ENCODE results near the gene TBC1D24. TPM values are rescaled to one million over a fixed set of nuclear protein-coding genes. Genes with fewer than 3 reads are reported as not detected.
A peak's percentile ranks its signal among the peaks of the same experiment; 100 is the strongest.
"Not testable (repeated sequence)": the region's sequence is repeated elsewhere in the genome, so short reads cannot be mapped to it uniquely, and the experiment has no call there.

Gene TBC1D24
- total RNA-seq, 3 donors from 2014 or later, result 25.0 to 27.2 (median 26.3) TPM

DNA sequence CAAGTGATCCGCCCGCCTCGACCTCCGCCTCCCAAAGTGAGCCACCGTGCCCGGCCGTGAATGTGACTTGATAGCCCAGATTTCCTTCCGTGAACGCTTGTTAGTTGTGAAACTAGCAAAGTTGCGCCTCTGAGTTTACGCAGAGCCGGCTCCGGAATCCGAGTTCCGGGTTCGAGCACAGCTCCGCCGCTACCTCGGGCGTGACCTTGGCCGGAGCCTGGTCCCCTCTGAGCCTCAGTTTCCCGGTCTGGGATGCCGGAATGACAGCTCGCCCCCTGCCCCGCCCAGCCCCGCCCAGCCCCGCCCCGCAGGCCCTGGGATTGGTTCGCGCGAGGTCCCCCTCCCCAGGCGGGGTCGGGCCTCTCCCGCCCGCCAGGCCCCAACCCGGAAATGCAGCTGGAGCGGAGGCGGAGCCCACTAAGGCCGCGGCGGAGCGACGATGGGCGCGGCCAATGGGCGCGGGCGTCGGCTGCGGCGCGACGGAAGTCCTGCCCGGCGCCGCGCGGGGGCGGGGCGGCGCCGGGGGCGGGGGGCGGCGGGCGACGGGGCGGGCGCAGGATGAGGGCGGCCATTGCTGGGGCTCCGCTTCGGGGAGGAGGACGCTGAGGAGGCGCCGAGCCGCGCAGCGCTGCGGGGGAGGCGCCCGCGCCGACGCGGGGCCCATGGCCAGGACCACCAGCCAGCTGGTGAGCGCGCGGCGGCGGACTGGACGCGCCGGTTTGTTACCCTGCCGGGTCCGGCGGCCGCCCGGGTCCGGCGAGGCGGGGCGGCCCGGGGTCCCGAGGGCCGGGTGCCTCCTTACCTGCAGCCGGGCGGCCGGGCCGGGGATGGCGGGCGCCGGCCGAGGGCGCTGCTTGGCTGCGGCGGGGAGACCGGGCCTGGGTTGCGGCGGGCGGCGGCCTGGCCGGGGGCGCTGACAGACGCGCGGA, 62.8 kb downstream of the TBC1D24 start, which contains the start of gene PDPK1:
Gene PDPK1, plus strand, starts transcription at position 571 of the 929 bp plus-strand sequence. Its CDS starts 92 bp downstream, at position 663.
- peak; percentile 92 for DNase-seq
- Mint-ChIP-seq H3K9me3 (no peaks in the 10 kb centered on the region), H3K4me1 (ENCODE audit: low read depth) (peaks cover 45% of the 10 kb centered on the region), H3K27me3 (ENCODE audit: low read depth) (no peaks in the 10 kb centered on the region), H3K36me3 (ENCODE audit: insufficient read depth) (peaks cover 4% of the 10 kb centered on the region), H3K4me3 (peak within 1 kb of the TSS; percentile 83)
- ATAC-seq, result peak; percentile 90 to 91

- H3K4me3 Mint-ChIP-seq, result peak overlapping the region; percentile 83
- H3K36me3 Mint-ChIP-seq (ENCODE audit: insufficient read depth); H3K27me3 Mint-ChIP-seq (ENCODE audit: low read depth); ATAC-seq; H3K9me3 Mint-ChIP-seq; DNase-seq: not testable (repeated sequence)
- H3K4me1 Mint-ChIP-seq (ENCODE audit: low read depth), result peaks cover 45% of the 10 kb centered on the region
These were observed 64.4 kb downstream of the TBC1D24 start for GRCh38 chr16:2539192-2539844.

DNA sequence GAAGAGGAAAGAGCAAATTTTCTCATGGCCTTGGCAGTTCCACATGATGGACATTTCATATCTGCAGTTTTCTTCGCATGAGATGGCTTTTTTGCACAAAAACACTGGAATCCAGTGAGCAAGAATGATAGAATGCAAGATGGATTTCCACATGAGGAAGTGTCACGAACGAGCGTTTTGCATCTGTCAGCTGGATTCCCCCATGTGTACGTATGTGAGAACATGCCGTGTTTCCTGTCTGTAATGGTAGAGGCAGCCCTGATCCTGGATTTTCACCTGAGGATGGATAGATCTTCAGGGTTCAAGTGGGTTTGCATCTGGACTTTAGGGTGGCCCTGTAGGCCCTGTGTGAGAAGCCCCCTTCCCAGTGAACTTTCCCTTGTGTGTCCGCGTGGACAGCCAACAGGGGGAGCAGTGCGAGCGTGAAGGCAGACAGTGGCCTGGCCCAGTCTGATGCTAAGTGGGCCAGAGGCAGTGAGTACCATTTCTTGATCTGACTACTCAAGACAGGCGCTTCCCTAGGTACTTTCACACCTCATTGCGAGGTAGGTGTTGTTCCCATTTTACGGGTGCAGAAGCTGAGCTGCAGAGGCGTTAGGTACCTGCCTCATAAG, 65.0 kb downstream of the TBC1D24 start:
- DNase-seq, result peak; percentile 16
- H3K9me3 Mint-ChIP-seq; H3K27me3 Mint-ChIP-seq (ENCODE audit: low read depth); H3K36me3 Mint-ChIP-seq (ENCODE audit: insufficient read depth); ATAC-seq: not testable (repeated sequence)
- Mint-ChIP-seq H3K4me1 (ENCODE audit: low read depth) (peaks cover 47% of the 10 kb centered on the region), H3K4me3 (peak overlapping the region; percentile 83)

- ATAC-seq; H3K9me3 Mint-ChIP-seq; H3K27me3 Mint-ChIP-seq (ENCODE audit: low read depth); DNase-seq; H3K36me3 Mint-ChIP-seq (ENCODE audit: insufficient read depth): not testable (repeated sequence)
- peak overlapping the region; percentile 27 for H3K4me3 Mint-ChIP-seq
- peaks cover 52% of the 10 kb centered on the region for H3K4me1 Mint-ChIP-seq (ENCODE audit: low read depth)
These were observed 66.0 kb downstream of the TBC1D24 start for GRCh38 chr16:2540912-2541311.

DNA sequence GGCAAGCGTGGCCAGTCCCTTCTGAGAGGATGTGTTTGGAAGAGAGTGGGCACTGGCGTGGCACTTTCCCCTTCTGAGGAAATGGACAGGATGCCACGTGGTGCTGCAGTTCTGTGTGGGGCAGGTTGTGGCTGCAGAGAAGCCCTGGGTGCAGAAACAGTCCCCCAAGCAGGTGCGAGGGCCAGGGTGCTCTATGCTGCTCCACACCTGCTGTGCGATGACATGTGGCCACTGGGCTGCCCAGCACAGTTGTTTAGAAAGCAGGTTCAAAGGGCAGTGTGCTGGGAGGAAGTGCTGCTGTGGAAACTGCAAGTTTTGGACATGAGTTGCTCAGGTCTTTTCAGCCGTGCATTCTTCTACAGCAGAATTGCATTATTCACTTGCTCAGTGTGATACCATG, 66.5 kb downstream of the TBC1D24 start:
- Mint-ChIP-seq H3K4me3 (peak overlapping the region; percentile 27), H3K4me1 (ENCODE audit: low read depth) (peaks cover 53% of the 10 kb centered on the region)
- ATAC-seq; H3K27me3 Mint-ChIP-seq (ENCODE audit: low read depth); DNase-seq; H3K36me3 Mint-ChIP-seq (ENCODE audit: insufficient read depth); H3K9me3 Mint-ChIP-seq: not testable (repeated sequence)

- peaks cover 44% of the 10 kb centered on the region for H3K4me1 Mint-ChIP-seq (ENCODE audit: low read depth)
- H3K4me3 Mint-ChIP-seq; H3K36me3 Mint-ChIP-seq (ENCODE audit: insufficient read depth); H3K27me3 Mint-ChIP-seq (ENCODE audit: low read depth); DNase-seq; H3K9me3 Mint-ChIP-seq; ATAC-seq: not testable (repeated sequence)
These were observed 68.8 kb downstream of the TBC1D24 start for GRCh38 chr16:2543771-2544170.

DNA sequence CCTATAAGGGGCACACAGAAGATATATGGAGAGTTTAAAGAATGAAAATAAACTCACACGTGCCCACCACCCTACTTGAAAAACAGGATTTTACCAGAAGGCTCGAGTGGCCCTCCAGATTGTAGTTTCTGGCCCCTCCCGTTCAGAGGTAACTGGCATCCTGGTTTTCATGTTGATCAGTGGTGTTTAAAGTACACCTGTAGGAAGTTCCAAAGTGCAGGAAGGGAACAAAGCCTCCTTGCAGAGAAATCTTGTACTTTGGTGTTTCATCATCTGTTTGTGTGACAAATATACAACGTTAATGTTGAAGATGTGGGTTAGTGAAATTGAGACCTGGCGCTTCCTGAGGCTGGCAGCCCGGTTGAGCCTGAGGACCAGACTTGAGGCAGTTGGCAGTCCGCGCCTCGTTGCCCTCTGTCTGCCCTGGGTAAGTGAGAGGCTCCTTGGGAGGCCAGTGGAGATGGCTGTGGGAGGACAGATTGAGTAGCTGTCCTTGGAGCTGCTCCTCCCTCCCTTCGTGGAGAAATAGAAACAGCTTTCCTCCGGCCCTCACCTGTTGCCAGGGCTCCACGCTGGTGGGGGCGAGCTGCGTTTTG, 75.5 kb downstream of the TBC1D24 start:
- H3K4me3 Mint-ChIP-seq; H3K36me3 Mint-ChIP-seq (ENCODE audit: insufficient read depth); ATAC-seq; H3K4me1 Mint-ChIP-seq (ENCODE audit: low read depth); H3K9me3 Mint-ChIP-seq; DNase-seq; H3K27me3 Mint-ChIP-seq (ENCODE audit: low read depth): not testable (repeated sequence)

DNA sequence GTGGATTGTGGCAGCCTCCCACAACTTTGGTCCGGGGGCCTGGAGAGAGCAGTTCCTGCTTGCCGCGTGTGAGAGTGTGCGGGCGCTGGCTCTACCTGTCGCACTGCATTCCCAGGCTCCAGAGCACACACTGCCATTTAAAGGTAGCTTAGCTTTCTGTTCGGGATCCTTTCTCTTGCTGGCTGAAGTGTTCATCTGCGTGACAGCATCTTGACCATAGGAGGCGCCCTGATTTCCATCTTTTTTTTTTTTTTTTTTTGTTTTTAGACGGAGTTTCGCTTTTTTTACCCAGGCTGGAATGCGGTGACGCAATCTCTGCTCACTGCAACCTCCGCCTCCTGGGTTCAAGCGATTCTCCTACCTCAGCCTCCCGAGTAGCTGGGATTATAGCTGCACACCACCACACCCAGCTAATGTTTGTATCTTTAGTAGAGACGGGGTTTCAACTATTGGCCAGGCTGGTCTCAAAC, 76.5 kb downstream of the TBC1D24 start:
- DNase-seq; H3K27me3 Mint-ChIP-seq (ENCODE audit: low read depth); ATAC-seq; H3K36me3 Mint-ChIP-seq (ENCODE audit: insufficient read depth); H3K4me3 Mint-ChIP-seq; H3K9me3 Mint-ChIP-seq; H3K4me1 Mint-ChIP-seq (ENCODE audit: low read depth): not testable (repeated sequence)

DNA sequence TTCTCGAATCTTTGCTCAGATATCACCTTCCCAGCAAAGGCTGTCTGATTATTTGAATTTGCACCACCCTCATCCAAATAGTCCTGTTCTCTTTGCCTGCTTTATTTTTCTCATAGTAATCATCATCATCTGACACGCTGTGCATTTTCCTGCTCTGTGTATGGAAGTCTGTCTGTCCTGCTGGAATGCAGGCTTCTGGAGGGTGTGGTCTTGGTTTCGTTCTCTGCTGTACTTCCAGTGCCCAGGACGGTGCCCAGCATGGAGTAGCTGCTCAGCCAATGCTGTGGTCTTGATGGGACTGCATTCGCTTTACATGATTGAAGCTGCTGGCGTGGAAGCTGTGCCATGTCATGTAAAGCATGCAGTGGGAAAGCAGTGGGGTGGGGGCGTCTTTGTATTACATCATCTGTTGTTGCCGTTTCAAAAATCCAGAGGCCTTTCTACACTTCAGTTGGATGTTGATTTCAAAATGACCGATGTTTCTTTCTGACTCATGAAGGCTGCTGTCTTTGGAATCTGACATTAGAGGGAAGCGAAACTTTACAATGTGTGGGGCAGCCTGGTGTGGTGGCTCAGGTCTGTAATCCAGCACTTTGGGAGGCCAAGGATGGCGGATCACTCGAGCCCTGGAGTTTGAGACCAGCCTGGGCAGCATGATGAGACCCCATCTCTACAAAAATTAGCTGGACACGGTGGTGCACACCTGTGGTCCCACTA, 79.9 kb downstream of the TBC1D24 start:
- H3K36me3 Mint-ChIP-seq (ENCODE audit: insufficient read depth); H3K27me3 Mint-ChIP-seq (ENCODE audit: low read depth); DNase-seq; H3K4me3 Mint-ChIP-seq; H3K4me1 Mint-ChIP-seq (ENCODE audit: low read depth); H3K9me3 Mint-ChIP-seq: not testable (repeated sequence)
- peak in 1 of 2 donors; percentile 30 for ATAC-seq

Other genes starting within 250 kb of the TBC1D24 start
- gene DNASE1L2, start 238.7 kb upstream of the TBC1D24 start, total RNA-seq, result 1 to 10 TPM in 1 of 3 donors, under 1 TPM in 2; 0.52 to 1.1 (median 0.86) TPM
- gene ECI1, start 223.5 kb upstream of the TBC1D24 start, total RNA-seq, result 10 to 100 TPM; 21.6 to 23.8 (median 22.5) TPM
- 100 to 1,000 TPM; 412 to 481 (median 413) TPM for gene RNPS1, start 207.0 kb upstream of the TBC1D24 start, total RNA-seq
- gene ABCA3, start 134.4 kb upstream of the TBC1D24 start, total RNA-seq, result 1 to 10 TPM; 2.4 to 3.7 (median 2.7) TPM
- 1 to 10 TPM; 6.7 to 7.5 (median 7.4) TPM for gene CCNF, start 45.7 kb upstream of the TBC1D24 start, total RNA-seq
- 10 to 100 TPM; 26.0 to 37.5 (median 32.7) TPM for gene TEDC2, start 15.0 kb upstream of the TBC1D24 start, total RNA-seq
- not detected for gene NTN3, start 3.8 kb upstream of the TBC1D24 start, total RNA-seq
- gene ATP6V0C, start 38.8 kb downstream of the TBC1D24 start, total RNA-seq, result 100 to 1,000 TPM; 184 to 198 (median 188) TPM
- 10 to 100 TPM; 32.0 to 35.3 (median 35.0) TPM for gene AMDHD2, start 45.2 kb downstream of the TBC1D24 start, total RNA-seq
- under 1 TPM; 0.16 to 0.60 (median 0.38) TPM for gene CEMP1, start 56.3 kb downstream of the TBC1D24 start, total RNA-seq
- gene PDPK1, start 62.9 kb downstream of the TBC1D24 start, total RNA-seq, result 10 to 100 TPM; 47.1 to 55.3 (median 54.3) TPM
- 10 to 100 TPM; 38.7 to 56.1 (median 42.0) TPM for gene KCTD5, start 207.4 kb downstream of the TBC1D24 start, total RNA-seq
- 1 to 10 TPM in 1 of 3 donors, under 1 TPM in 2; 0.76 to 1.2 (median 0.84) TPM for gene PRSS27, start 245.1 kb downstream of the TBC1D24 start, total RNA-seq